Activated CD4-positive, alpha-beta T cell treated with anti-CD3 and anti-CD28 coated beads for 24 hours (primary cell): ENCODE results near the gene RHBDF2.

Source experiments
- DNase-seq, 2 donors: peaks; one replicate each; pipeline ENCODE4 v3.0.0-alpha.2; 2020; ENCODE audit warnings: low read depth in 2 of 2

RHBDF2 gene

GRCh38 chr17:76438906-76439305 is 62.3 kb downstream of the RHBDF2 start:
- DNase-seq = no peak

- no peak for DNase-seq
Observed at GRCh38 chr17:76437467-76438402, 63.5 kb downstream of the RHBDF2 start.

GRCh38 chr17:76435751-76436150 is 65.5 kb downstream of the RHBDF2 start:
- DNase-seq = no peak

- no peak for DNase-seq
Observed at GRCh38 chr17:76434870-76435269, 66.4 kb downstream of the RHBDF2 start.

- no peak for DNase-seq
Observed at GRCh38 chr17:76433693-76434092, 67.5 kb downstream of the RHBDF2 start.

- DNase-seq = no peak
Observed at GRCh38 chr17:76432712-76433336, 68.4 kb downstream of the RHBDF2 start.

- no peak for DNase-seq
Observed at GRCh38 chr17:76432004-76432403, 69.2 kb downstream of the RHBDF2 start.

GRCh38 chr17:76431509-76431908 is 69.7 kb downstream of the RHBDF2 start:
- no peak for DNase-seq

GRCh38 chr17:76428511-76428910 is 72.7 kb downstream of the RHBDF2 start:
- no peak for DNase-seq

- DNase-seq = no peak
Observed at GRCh38 chr17:76427501-76428231, 73.6 kb downstream of the RHBDF2 start.

GRCh38 chr17:76426853-76427252 is 74.4 kb downstream of the RHBDF2 start:
- no peak for DNase-seq

GRCh38 chr17:76422860-76423259 is 78.4 kb downstream of the RHBDF2 start:
- DNase-seq = no peak

- no peak for DNase-seq
Observed at GRCh38 chr17:76422406-76422805, 78.8 kb downstream of the RHBDF2 start.

- DNase-seq = no peak
Observed at GRCh38 chr17:76421044-76421407, 80.2 kb downstream of the RHBDF2 start.
